Esophagus muscularis mucosa (tissue), 3 donors: ENCODE results near the gene E2F6.

Experiments used
- CTCF ChIP-seq, 3 experiments: fragments of 200-600 bp in 2 of 3; fragments of 450-650 bp in 1 of 3; sonication (generic) in 2 of 3; IDR thresholded peaks; one replicate each; pipeline ENCODE4 v1.5.1; 2017 to 2019; ENCODE audit warnings: antibody characterized with exemption in 3 of 3, mild to moderate bottlenecking in 2 of 3, moderate library complexity in 1 of 3
- POLR2A ChIP-seq: fragments of 450-650 bp; IDR thresholded peaks from one replicate; pipeline ENCODE4 v1.6.1; 2017; ENCODE audit warnings: antibody characterized with exemption, moderate library complexity, mild to moderate bottlenecking, low read depth

DNA sequence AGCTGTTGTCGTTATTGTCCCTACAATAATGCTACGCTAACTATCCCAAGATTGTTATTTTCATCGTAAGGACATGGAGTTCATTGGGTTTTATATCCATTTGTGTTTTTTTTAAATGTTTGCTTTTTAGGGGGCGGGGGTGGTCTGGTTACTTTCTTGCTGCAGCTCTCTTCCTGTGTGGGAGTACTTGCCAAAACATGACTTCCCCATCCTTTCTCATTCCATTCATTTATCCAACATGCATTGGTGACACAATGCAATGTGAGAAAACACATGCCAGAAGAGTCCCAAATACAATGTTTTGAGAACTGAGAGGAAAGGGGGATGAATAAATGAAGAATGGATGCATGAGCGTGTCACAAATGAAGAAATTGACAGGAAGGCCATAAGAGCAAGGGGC, 55.9 kb downstream of the E2F6 start:
- TF ChIP-seq POLR2A (no peak), CTCF (IDR thresholded peaks at IDR 0.05) (no peak)
